OCI-M2 (cell line): ENCODE results near the gene AGAP1.

ENCODE experiments used
- DNase-seq: peaks from one replicate; lab custom pipeline; 2025; ENCODE audit not compliant: unreplicated experiment; lab: John Stamatoyannopoulos, UW

Gene AGAP1

GRCh38 chr2:235858881-235859280, 365.0 kb downstream of the AGAP1 start:
- no peak for DNase-seq

- DNase-seq = no peak
Measured at GRCh38 chr2:235859651-235860050, 365.8 kb downstream of the AGAP1 start.

- DNase-seq = no peak
Measured at GRCh38 chr2:235860111-235860510, 366.3 kb downstream of the AGAP1 start.

GRCh38 chr2:235860871-235861270, 367.0 kb downstream of the AGAP1 start:
- no peak for DNase-seq

- no peak for DNase-seq
Measured at GRCh38 chr2:235861383-235861782, 367.5 kb downstream of the AGAP1 start.

- no peak for DNase-seq
Measured at GRCh38 chr2:235863414-235863813, 369.6 kb downstream of the AGAP1 start.

- no peak for DNase-seq
Measured at GRCh38 chr2:235864302-235864701, 370.5 kb downstream of the AGAP1 start.

GRCh38 chr2:235864733-235865515, 371.1 kb downstream of the AGAP1 start:
- no peak for DNase-seq

GRCh38 chr2:235866373-235866772, 372.5 kb downstream of the AGAP1 start:
- no peak for DNase-seq

GRCh38 chr2:235868224-235868623, 374.4 kb downstream of the AGAP1 start:
- DNase-seq = no peak

- no peak for DNase-seq
Measured at GRCh38 chr2:235868645-235869044, 374.8 kb downstream of the AGAP1 start.

GRCh38 chr2:235870515-235870914, 376.7 kb downstream of the AGAP1 start:
- no peak for DNase-seq

GRCh38 chr2:235876099-235876679, 382.3 kb downstream of the AGAP1 start:
- no peak for DNase-seq

GRCh38 chr2:235877275-235877802, 383.5 kb downstream of the AGAP1 start:
- no peak for DNase-seq

- DNase-seq = no peak
Measured at GRCh38 chr2:235879116-235879515, 385.3 kb downstream of the AGAP1 start.

GRCh38 chr2:235883675-235884074, 389.8 kb downstream of the AGAP1 start:
- no peak for DNase-seq

GRCh38 chr2:235889302-235889630, 395.4 kb downstream of the AGAP1 start:
- DNase-seq = no peak

GRCh38 chr2:235893129-235893698, 399.4 kb downstream of the AGAP1 start:
- no peak for DNase-seq

GRCh38 chr2:235894839-235895238, 401.0 kb downstream of the AGAP1 start:
- no peak for DNase-seq

- no peak for DNase-seq
Measured at GRCh38 chr2:235896061-235896460, 402.2 kb downstream of the AGAP1 start.

- no peak for DNase-seq
Measured at GRCh38 chr2:235897992-235898391, 404.1 kb downstream of the AGAP1 start.

GRCh38 chr2:235898766-235899165, 404.9 kb downstream of the AGAP1 start:
- no peak for DNase-seq
